CD4-positive, CD25-positive, alpha-beta regulatory T cell (primary cell): ENCODE measurements around the gene CCDC9B. TPM values are rescaled to one million over a fixed set of nuclear protein-coding genes. Genes with fewer than 3 reads are reported as not detected.

Source experiments
- ATAC-seq, 2 donors: fragments of 150-1000 bp; cut with Tn5 transposase; one replicate each; pipeline ENCODE4 v1.10.0; 2021; ENCODE audit warnings: low read depth in 2 of 2, moderate number of reproducible peaks in 2 of 2, moderate library complexity in 1 of 2
- DNase-seq, 3 donors: peaks; one replicate each; pipeline versions ENCODE4 v3.0.0 to v3.0.0-alpha.2; 2012 to 2022; ENCODE audit warnings: mixed read lengths in 1 of 3
- H3K27ac ChIP-seq: one replicate; pipeline ENCODE4 v1.7.0; 2013; ENCODE audit warnings: mild to moderate bottlenecking, low read length; ENCODE audit not compliant: insufficient read depth, poor library complexity, severe bottlenecking
- H3K27me3 ChIP-seq: one replicate; pipeline ENCODE4 v1.7.0; 2013; ENCODE audit warnings: low read length; ENCODE audit not compliant: control insufficient read depth, insufficient read depth
- H3K36me3 ChIP-seq: one replicate; pipeline ENCODE4 v1.7.0; 2013; ENCODE audit warnings: mild to moderate bottlenecking, low read length, moderate library complexity; ENCODE audit not compliant: control insufficient read depth, insufficient read depth
- H3K4me1 ChIP-seq: 2 replicates; pipeline ENCODE4 v1.7.0; 2013; ENCODE audit warnings: mild to moderate bottlenecking, low read length; ENCODE audit not compliant: insufficient read depth, control insufficient read depth, poor library complexity, severe bottlenecking
- H3K4me3 ChIP-seq: one replicate; pipeline ENCODE4 v1.7.0; 2013; ENCODE audit warnings: low read depth, mild to moderate bottlenecking, low read length, moderate library complexity
- H3K9me3 ChIP-seq, 2 experiments: 1 replicate in 1 of 2; 2 replicates in 1 of 2; pipeline ENCODE4 v1.7.0; 2013; ENCODE audit warnings: low read length in 2 of 2, mild to moderate bottlenecking in 1 of 2, moderate library complexity in 1 of 2; ENCODE audit not compliant: control insufficient read depth in 2 of 2
- H3K27ac Mint-ChIP-seq, 3 donors: one replicate each; pipeline ENCODE4 v1.8.0; 2020 to 2022; ENCODE audit warnings: mild to moderate bottlenecking in 3 of 3, mixed read lengths in 3 of 3, moderate library complexity in 2 of 3
- H3K27me3 Mint-ChIP-seq: one replicate; pipeline ENCODE4 v1.8.0; 2022; ENCODE audit warnings: mild to moderate bottlenecking, mixed read lengths
- H3K36me3 Mint-ChIP-seq: one replicate; pipeline ENCODE4 v1.8.0; 2020; ENCODE audit warnings: mixed read lengths
- H3K4me1 Mint-ChIP-seq, 4 donors: one replicate each; pipeline ENCODE4 v1.8.0; 2020 to 2022; ENCODE audit warnings: mixed read lengths in 4 of 4, mild to moderate bottlenecking in 1 of 4
- H3K4me3 Mint-ChIP-seq, 4 donors: one replicate each; pipeline ENCODE4 v1.8.0; 2020 to 2022; ENCODE audit warnings: mild to moderate bottlenecking in 4 of 4, mixed read lengths in 4 of 4, moderate library complexity in 3 of 4
- H3K9me3 Mint-ChIP-seq, 7 donors: one replicate each; pipeline ENCODE4 v1.8.0; 2020 to 2022; ENCODE audit warnings: mixed read lengths in 7 of 7, mild to moderate bottlenecking in 3 of 7, moderate library complexity in 2 of 7
- polyA plus RNA-seq, 4 donors: library from polyadenylated mRNA; unstranded; fragments of 300-500 nt; fragmentation: Illumina TruSeq; gene quantifications; one replicate each; pipeline ENCODE4 v1.2.3, GENCODE V29; 2021
- total RNA-seq: library from RNA; stranded (reverse); gene quantifications from one replicate; pipeline ENCODE4 v1.2.3, GENCODE V29; 2022

The CCDC9B gene
- total and polyA plus RNA-seq, 5 donors from 2014 or later = 0.10 to 3.7 TPM; not detected in 3

DNA sequence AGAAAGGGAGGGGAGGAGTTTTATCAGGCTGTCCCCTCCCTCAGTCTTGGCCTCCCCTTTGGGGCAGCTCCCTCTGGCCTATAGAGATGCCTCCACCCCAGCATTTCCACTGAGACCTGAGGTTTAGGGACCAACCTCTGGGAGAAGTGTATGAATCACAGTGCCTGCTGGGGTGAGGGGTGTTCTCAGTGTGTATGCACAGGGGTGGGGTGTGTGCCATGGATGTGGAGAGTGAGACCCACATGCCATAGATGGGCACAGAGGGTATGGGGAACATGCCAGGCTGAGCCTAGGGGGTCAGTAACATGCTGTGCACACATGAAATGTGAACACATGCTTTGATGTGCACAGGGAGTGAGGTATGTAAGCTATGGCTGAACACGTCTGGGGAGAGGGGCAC lies 45.4 kb downstream of the CCDC9B start:
- H3K27me3 ChIP-seq = no peaks in the 10 kb centered on the region
- H3K4me1 ChIP-seq = no peaks in the 10 kb centered on the region
- no peak overlapping the region for H3K27ac ChIP-seq
- peaks cover 60% of the 10 kb centered on the region for H3K36me3 ChIP-seq
- peaks cover 0 to 4% (median 1%) of the 10 kb centered on the region in 4 donors for H3K4me1 Mint-ChIP-seq
- peaks cover 0 to 7% (median 0%) of the 10 kb centered on the region in 7 donors for H3K9me3 Mint-ChIP-seq
- no peaks in the 10 kb centered on the region for H3K9me3 ChIP-seq
- H3K27ac Mint-ChIP-seq = peak overlapping the region in 1 of 3 donors; percentile 59
- H3K36me3 Mint-ChIP-seq = peaks cover 37% of the 10 kb centered on the region
- no peak overlapping the region for H3K4me3 ChIP-seq
- H3K4me3 Mint-ChIP-seq = no peak overlapping the region
- no peak for DNase-seq
- ATAC-seq = no peak
- no peaks in the 10 kb centered on the region for H3K27me3 Mint-ChIP-seq

DNA sequence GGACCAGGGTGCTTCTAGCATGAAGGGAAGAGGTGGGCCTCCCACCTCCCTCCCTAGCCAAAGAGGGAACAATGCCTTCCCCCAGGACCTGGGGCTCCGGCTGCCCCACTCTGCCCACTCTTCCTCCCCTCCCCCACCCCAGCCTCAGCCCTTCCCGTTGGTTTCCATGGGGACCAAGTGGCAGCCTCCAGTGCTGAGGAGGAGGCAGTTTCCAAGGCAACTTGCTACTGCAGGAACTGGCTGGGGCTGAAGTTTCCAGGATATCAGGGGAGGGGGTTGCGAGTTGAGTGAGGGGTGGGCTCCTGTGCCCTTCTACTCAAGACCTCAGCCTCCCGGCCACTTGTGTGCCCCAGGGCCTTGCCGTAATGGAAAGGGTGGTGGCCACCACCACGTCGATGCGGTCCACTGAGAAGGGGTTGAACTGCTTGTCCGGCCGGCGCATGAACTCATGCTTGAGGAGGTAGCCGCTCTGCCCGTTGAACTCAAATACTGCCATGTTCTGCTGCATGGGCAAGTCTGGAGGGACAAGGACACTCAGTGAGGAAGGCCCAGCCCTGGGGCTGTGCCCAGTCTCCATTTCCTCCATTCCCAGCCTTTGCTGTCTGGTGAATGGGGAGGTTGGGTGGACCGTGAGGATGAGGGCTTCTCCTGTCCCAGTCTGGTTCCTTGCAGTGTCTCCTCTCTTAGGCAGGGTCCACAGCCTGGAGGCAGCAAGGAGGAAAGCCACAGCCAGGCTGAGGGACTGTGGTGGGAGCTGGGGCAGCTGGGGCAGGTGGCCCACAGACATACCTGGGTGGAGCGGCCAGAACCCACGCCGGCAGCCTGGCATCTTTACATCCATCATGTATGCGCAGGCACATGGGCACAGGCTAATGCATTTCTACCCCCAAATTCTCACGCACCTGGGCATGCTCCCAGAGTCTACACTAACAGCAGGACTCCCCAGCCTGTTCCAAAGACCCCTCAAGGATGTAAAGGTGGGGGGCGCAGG lies 46.5 kb downstream of the CCDC9B start:
- ATAC-seq (no peak), DNase-seq (no peak)
- Mint-ChIP-seq H3K27me3 (no peaks in the 10 kb centered on the region), H3K27ac (no peak overlapping the region), H3K4me1 (peaks cover 0 to 2% (median 1%) of the 10 kb centered on the region in 4 donors), H3K4me3 (no peak overlapping the region), H3K36me3 (peaks cover 28% of the 10 kb centered on the region), H3K9me3 (no peaks in the 10 kb centered on the region)
- no peaks in the 10 kb centered on the region for H3K4me1 ChIP-seq
- peaks cover 60% of the 10 kb centered on the region for H3K36me3 ChIP-seq
- no peaks in the 10 kb centered on the region for H3K27me3 ChIP-seq
- no peak overlapping the region for H3K27ac ChIP-seq
- H3K9me3 ChIP-seq = no peaks in the 10 kb centered on the region
- H3K4me3 ChIP-seq = no peak overlapping the region

DNA sequence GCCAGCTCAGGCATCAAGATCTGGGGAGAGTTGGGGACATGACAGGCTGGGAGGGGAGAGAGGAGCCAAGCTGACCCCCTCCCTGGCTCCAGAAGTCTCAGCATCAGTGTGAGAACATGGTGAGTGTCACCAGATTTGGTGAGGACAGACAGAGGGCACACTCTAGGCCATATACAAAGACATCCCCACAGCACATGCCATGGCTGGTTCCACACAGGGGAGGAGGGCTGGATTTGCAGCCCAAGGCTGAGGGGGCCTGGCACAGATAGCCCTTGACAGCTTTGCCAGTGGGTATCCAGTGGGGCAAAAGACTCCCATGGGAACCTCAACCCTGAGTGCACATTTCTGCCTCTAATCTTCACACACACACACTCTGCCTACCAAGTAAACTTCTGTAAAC lies 47.7 kb downstream of the CCDC9B start:
- Histone ChIP-seq H3K9me3 (no peaks in the 10 kb centered on the region), H3K27me3 (no peaks in the 10 kb centered on the region), H3K36me3 (peaks cover 56% of the 10 kb centered on the region), H3K4me3 (no peak overlapping the region), H3K27ac (no peak overlapping the region), H3K4me1 (no peaks in the 10 kb centered on the region)
- H3K4me1 Mint-ChIP-seq = peaks cover 0 to 2% (median 0%) of the 10 kb centered on the region in 4 donors
- H3K36me3 Mint-ChIP-seq = peaks cover 23% of the 10 kb centered on the region
- DNase-seq (no peak), ATAC-seq (no peak)
- H3K9me3 Mint-ChIP-seq = no peaks in the 10 kb centered on the region
- no peak overlapping the region for H3K4me3 Mint-ChIP-seq
- no peaks in the 10 kb centered on the region for H3K27me3 Mint-ChIP-seq
- H3K27ac Mint-ChIP-seq = peak overlapping the region in 1 of 3 donors; percentile 44

DNA sequence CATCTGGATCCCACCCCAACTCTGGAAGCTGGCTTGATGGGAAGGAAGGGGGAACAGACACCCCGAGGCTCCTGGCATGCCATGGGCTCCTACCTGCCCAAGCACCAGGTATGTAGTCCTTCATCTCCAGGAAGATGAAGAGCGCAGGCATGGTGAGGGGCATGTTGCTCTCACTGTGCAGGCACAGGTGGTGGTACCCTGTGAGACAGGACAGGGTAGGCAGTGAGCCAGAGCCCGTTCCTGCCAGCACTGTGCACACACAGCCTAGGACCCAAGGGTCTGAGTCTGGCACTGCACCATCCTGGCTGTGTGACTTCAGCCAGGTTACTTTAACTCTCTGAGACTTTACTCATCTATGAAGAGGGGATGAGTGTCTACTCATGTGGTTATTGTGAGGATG lies 48.5 kb downstream of the CCDC9B start:
- no peak overlapping the region for H3K4me3 ChIP-seq
- H3K36me3 ChIP-seq = peaks cover 54% of the 10 kb centered on the region
- no peaks in the 10 kb centered on the region for H3K27me3 ChIP-seq
- H3K9me3 Mint-ChIP-seq = peaks cover 0 to 1% (median 0%) of the 10 kb centered on the region in 7 donors
- no peak for ATAC-seq
- no peaks in the 10 kb centered on the region for H3K4me1 ChIP-seq
- H3K9me3 ChIP-seq = no peaks in the 10 kb centered on the region
- no peaks in the 10 kb centered on the region for H3K27me3 Mint-ChIP-seq
- no peak overlapping the region for H3K27ac ChIP-seq
- H3K27ac Mint-ChIP-seq = no peak overlapping the region
- no peak for DNase-seq
- peaks cover 0 to 2% (median 0%) of the 10 kb centered on the region in 4 donors for H3K4me1 Mint-ChIP-seq
- peaks cover 19% of the 10 kb centered on the region for H3K36me3 Mint-ChIP-seq
- no peak overlapping the region for H3K4me3 Mint-ChIP-seq

DNA sequence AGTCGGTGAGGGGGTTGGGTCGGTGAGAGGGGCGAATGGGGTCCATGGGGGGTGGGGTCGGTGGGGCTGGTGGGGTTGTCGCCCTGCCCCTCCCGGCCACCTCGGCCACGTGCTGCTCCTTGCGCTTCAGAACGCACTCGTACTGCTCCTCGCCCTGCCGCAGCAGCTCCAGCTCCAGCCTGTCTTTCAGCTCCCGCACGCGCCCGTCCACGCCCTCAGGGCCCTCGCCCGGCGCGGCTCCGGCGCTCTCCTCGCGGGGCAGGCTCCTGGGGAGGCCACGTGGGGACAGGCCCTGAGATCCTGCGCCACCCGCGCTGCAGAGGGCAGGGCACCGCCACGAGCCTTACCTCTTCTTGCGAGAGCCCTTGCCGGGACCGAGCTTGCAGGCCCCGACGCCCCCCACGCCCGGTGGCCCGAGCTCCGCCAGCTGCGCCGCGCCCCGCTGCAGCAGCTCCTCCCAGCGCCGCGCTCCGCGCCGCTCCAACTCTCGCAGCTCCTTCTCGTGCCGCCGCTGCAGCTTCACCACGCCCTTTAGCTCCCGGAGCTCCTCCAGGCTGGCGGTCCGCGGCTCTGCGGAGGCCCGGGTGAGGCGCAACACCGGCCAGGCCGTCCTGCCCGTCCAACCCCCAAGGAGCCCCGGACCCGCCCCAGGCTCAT lies 49.7 kb downstream of the CCDC9B start:
- Mint-ChIP-seq H3K36me3 (peaks cover 9% of the 10 kb centered on the region), H3K27me3 (no peaks in the 10 kb centered on the region), H3K27ac (no peak overlapping the region), H3K4me1 (peaks cover 0 to 2% (median 0%) of the 10 kb centered on the region in 4 donors), H3K9me3 (peaks cover 0 to 1% (median 0%) of the 10 kb centered on the region in 7 donors), H3K4me3 (no peak overlapping the region)
- Histone ChIP-seq H3K27me3 (no peaks in the 10 kb centered on the region), H3K36me3 (peaks cover 51% of the 10 kb centered on the region), H3K27ac (no peak overlapping the region), H3K4me1 (no peaks in the 10 kb centered on the region), H3K9me3 (no peaks in the 10 kb centered on the region), H3K4me3 (no peak overlapping the region)
- DNase-seq (no peak), ATAC-seq (no peak)

DNA sequence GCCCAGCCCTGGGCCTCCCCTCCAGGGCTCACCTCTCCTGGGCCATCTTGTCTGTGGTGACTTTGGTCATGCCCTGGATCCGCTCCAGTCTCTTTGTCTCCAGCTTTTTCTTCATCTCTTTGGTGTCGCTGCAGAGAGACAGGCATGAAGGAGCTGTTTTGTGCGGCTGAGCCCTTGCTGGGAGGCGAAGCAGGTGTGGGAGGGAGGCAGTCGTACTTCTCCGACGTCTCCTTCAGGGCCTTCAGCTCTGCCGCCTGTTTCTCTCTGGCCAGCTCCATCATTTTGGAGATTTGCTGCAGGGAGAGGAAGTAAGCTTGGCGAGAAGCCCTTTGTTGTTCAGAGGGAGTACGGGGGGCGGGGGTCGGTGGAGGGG lies 50.2 kb downstream of the CCDC9B start:
- H3K27ac ChIP-seq = no peak overlapping the region
- DNase-seq (no peak), ATAC-seq (no peak)
- no peaks in the 10 kb centered on the region for H3K9me3 ChIP-seq
- Mint-ChIP-seq H3K4me3 (no peak overlapping the region), H3K36me3 (peaks cover 4% of the 10 kb centered on the region), H3K4me1 (peaks cover 0 to 1% (median 0%) of the 10 kb centered on the region in 4 donors), H3K9me3 (peaks cover 0 to 1% (median 0%) of the 10 kb centered on the region in 7 donors), H3K27me3 (no peaks in the 10 kb centered on the region), H3K27ac (no peak overlapping the region)
- H3K4me1 ChIP-seq = no peaks in the 10 kb centered on the region
- no peak overlapping the region for H3K4me3 ChIP-seq
- peaks cover 47% of the 10 kb centered on the region for H3K36me3 ChIP-seq
- H3K27me3 ChIP-seq = no peaks in the 10 kb centered on the region

DNA sequence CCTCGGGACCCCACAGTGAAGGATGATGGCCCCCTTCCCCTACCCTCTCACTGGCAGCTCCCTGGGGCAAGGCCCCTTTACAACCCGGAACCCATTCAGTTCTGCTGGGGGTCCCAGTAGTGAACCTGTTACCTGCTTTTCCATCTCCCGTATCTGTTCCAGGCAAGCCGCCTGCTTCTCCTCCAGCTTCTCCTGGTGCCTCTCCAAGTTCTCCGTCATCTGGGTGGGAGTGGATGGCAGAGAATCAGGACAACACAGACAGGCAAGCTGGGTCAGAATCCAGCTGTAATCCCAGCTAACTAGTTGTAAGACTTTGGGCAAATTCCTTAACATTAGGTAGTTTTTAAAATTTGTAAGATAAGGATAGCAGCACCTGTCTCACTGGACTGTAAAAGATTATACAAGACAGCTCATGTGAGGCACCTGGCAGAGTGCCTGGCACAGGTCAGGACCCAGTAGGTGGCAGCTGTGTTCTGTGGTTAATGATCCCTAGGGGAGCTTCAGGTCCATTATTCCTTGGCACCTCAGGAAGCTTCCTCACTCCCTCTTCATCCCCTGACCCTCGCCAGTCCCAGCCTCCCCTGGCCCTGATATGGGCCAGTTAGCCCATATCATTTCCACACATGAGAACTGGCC lies 51.5 kb downstream of the CCDC9B start:
- peak overlapping the region in 1 of 3 donors; percentile 52 for H3K27ac Mint-ChIP-seq
- H3K36me3 Mint-ChIP-seq = no peaks in the 10 kb centered on the region
- ATAC-seq = no peak
- Histone ChIP-seq H3K9me3 (no peaks in the 10 kb centered on the region), H3K36me3 (peaks cover 39% of the 10 kb centered on the region), H3K4me1 (no peaks in the 10 kb centered on the region), H3K27me3 (no peaks in the 10 kb centered on the region), H3K27ac (no peak overlapping the region), H3K4me3 (no peak overlapping the region)
- H3K27me3 Mint-ChIP-seq = no peaks in the 10 kb centered on the region
- no peak for DNase-seq
- H3K4me3 Mint-ChIP-seq = no peak overlapping the region
- H3K4me1 Mint-ChIP-seq = no peaks in the 10 kb centered on the region
- H3K9me3 Mint-ChIP-seq = peaks cover 0 to 1% (median 0%) of the 10 kb centered on the region in 7 donors
